Fibroblast of skin of back (primary cell): ENCODE measurements around the gene DGKI.
A peak's percentile ranks its signal among the peaks of the same experiment; 100 is the strongest.

Source experiments
- DNase-seq: peaks from one replicate; pipeline ENCODE4 v3.0.0-alpha.2; 2013

The DGKI gene

GRCh38 chr7:137787301-137787976 lies 59.3 kb downstream of the DGKI start:
- DNase-seq, result peak; percentile 67

GRCh38 chr7:137778511-137778910 lies 68.3 kb downstream of the DGKI start:
- DNase-seq, result no peak

- peak; percentile 62 for DNase-seq
Observed at GRCh38 chr7:137774793-137775201, 72.0 kb downstream of the DGKI start.

- peak; percentile 94 for DNase-seq
Observed at GRCh38 chr7:137772748-137773147, 74.0 kb downstream of the DGKI start.

- no peak for DNase-seq
Observed at GRCh38 chr7:137772316-137772715, 74.5 kb downstream of the DGKI start.

GRCh38 chr7:137771679-137772078 lies 75.1 kb downstream of the DGKI start:
- DNase-seq, result peak; percentile 93

- DNase-seq, result no peak
Observed at GRCh38 chr7:137771273-137771672, 75.5 kb downstream of the DGKI start.

GRCh38 chr7:137768366-137768765 lies 78.4 kb downstream of the DGKI start:
- DNase-seq, result peak; percentile 72

GRCh38 chr7:137762334-137762733 lies 84.4 kb downstream of the DGKI start:
- DNase-seq, result no peak

GRCh38 chr7:137760111-137760510 lies 86.7 kb downstream of the DGKI start:
- DNase-seq, result no peak

GRCh38 chr7:137757146-137757925 lies 89.4 kb downstream of the DGKI start:
- DNase-seq, result peak; percentile 73

- DNase-seq, result no peak
Observed at GRCh38 chr7:137755846-137756651, 90.7 kb downstream of the DGKI start.

- no peak for DNase-seq
Observed at GRCh38 chr7:137755427-137755826, 91.3 kb downstream of the DGKI start.

GRCh38 chr7:137753948-137754851 lies 92.6 kb downstream of the DGKI start:
- DNase-seq, result peak; percentile 22

- no peak for DNase-seq
Observed at GRCh38 chr7:137753575-137753947, 93.2 kb downstream of the DGKI start.

GRCh38 chr7:137753067-137753466 lies 93.7 kb downstream of the DGKI start:
- DNase-seq, result no peak

GRCh38 chr7:137751361-137752009 lies 95.3 kb downstream of the DGKI start:
- DNase-seq, result no peak

- DNase-seq, result no peak
Observed at GRCh38 chr7:137747359-137748031, 99.3 kb downstream of the DGKI start.

GRCh38 chr7:137743021-137743420 lies 103.8 kb downstream of the DGKI start:
- DNase-seq, result no peak

- no peak for DNase-seq
Observed at GRCh38 chr7:137742051-137742450, 104.7 kb downstream of the DGKI start.

- no peak for DNase-seq
Observed at GRCh38 chr7:137741443-137741842, 105.3 kb downstream of the DGKI start.
